Measurements from ENCODE around the gene SHFL. TPM values are rescaled to one million over a fixed set of nuclear protein-coding genes. Genes with fewer than 3 reads are reported as not detected.

Gene SHFL
- total RNA-seq, 1 experiment from 2014 or later: 17.4 TPM

DNA sequence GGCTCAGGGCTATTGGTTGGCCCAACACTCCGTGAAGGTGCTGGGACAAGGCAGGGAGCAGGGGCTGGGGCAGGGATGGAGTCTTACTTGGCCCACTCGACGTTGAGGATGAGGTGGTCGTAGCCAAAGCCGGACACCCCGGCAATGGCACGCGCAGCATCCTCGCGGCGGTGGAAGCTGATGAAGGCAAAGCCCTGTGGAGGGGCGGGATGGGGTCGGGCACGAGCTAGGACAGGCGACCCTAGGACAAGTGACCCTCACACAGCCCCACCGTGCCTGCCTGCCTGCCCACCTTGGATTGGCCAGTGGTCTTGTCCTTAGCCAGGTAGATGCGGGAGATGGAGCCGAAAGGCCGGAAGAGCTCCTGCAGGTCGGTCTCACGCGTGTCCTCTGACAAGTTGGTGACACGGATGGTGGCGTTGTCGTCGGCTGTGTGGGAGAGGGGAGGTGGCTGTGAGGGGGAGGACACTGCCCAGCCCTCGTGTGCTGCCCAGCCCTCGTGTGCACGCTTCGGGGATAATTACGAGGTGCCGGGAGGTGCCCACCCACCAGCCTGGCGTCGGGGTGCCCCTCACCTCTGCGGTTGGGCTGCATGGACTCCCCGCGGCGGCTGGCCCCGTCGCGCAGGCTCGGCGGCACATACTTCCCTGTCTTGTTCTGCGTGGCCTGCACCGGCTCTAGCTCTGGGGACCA is 29.4 kb downstream of the SHFL start:
- no peak for TF ChIP-seq SIN3A (IDR thresholded peaks at IDR 0.05; ENCODE audit: borderline replicate concordance, insufficient read depth, low read depth, low read length)
- no peak for TF ChIP-seq TCF7L2 (IDR thresholded peaks at IDR 0.05; ENCODE audit: low read depth, low read length)
- TF ChIP-seq REST (IDR thresholded peaks at IDR 0.05; ENCODE audit: insufficient read depth in 1 of 2, low read depth in 2 of 2, low read length in 1 of 2): no peak
- TF ChIP-seq POLR2AphosphoS5 (IDR thresholded peaks at IDR 0.05; ENCODE audit: low read depth, low read length): no peak
- TF ChIP-seq, protein P1, sequence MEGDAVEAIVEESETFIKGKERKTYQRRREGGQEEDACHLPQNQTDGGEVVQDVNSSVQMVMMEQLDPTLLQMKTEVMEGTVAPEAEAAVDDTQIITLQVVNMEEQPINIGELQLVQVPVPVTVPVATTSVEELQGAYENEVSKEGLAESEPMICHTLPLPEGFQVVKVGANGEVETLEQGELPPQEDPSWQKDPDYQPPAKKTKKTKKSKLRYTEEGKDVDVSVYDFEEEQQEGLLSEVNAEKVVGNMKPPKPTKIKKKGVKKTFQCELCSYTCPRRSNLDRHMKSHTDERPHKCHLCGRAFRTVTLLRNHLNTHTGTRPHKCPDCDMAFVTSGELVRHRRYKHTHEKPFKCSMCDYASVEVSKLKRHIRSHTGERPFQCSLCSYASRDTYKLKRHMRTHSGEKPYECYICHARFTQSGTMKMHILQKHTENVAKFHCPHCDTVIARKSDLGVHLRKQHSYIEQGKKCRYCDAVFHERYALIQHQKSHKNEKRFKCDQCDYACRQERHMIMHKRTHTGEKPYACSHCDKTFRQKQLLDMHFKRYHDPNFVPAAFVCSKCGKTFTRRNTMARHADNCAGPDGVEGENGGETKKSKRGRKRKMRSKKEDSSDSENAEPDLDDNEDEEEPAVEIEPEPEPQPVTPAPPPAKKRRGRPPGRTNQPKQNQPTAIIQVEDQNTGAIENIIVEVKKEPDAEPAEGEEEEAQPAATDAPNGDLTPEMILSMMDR (IDR thresholded peaks at IDR 0.05): no peak
- Histone ChIP-seq H3K4me1 (ENCODE audit: control insufficient read depth, insufficient read depth, low read length) (peaks cover 8% of the 10 kb centered on the region), H3K27me3 (ENCODE audit: control insufficient read depth, insufficient read depth, low read length) (no peaks in the 10 kb centered on the region), H3K36me3 (ENCODE audit: control insufficient read depth, insufficient read depth, low read length) (peaks cover 3% of the 10 kb centered on the region; the same call in 1 of the 2 replicates), H3K9me3 (ENCODE audit: control insufficient read depth, insufficient read depth, low read depth, low read length) (no peaks in the 10 kb centered on the region), H3K27ac (ENCODE audit: low read length) (no peak overlapping the region), H3K4me3 (ENCODE audit: low read depth in 2 of 2, low read length in 2 of 2) (no peak overlapping the region)
- intact Hi-C loops (cut with micrococcal nuclease; ENCODE audit: unreplicated experiment) (no loop called here), in situ Hi-C loops (cut with HindIII; ENCODE audit: low pct_unique_long_range_greater_than_20kb, low sequenced_read_pairs) (no loop called here)
- no TSS peak for BruUV-seq (replicated peaks)
- DNase-seq (ENCODE audit: low read depth, low spot score) (no peak), ATAC-seq (no peak)
- ChIA-PET POLR2A (no interaction called here), CTCF (no interaction called here)

DNA sequence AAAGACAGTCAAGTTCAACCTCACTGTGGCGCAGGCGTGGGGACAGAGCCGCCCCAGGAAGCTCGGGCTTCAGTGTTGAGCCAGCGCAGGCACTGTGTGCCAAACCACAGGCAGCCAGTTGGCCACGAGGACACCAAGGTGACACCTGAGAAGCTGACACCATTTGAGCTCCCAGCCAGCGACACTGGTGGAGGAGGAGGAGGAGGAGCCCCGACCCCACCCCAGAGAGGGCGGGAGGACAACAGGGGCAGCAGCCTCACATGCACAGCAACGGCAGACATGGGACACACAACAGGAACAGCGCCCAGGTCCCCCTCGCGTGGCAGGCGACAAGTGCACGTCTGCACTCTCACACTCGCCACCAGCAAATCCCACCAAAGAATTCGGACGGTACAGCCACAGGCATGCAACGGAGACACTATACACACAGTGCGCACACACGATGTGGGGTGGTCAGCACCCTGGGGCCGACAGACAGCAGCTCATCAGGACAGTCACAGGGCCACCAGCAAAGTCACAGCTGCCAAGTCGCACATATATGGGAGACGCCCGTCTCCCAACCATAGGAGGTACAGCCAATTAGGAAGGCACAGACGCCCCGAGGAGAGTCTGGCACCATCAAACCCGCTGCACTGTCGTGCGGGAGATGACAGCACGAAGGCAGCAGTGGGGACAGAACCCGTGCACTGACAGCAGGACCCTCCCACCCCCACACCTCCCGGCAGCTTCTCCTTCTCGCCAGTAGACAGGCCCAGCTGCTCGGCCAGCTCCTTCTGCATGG is 30.2 kb downstream of the SHFL start:
- CTCF ChIA-PET: no interaction called here
- Histone ChIP-seq H3K27me3 (ENCODE audit: control insufficient read depth, insufficient read depth, low read length) (no peaks in the 10 kb centered on the region), H3K9me3 (ENCODE audit: control insufficient read depth, insufficient read depth, low read depth, low read length) (no peaks in the 10 kb centered on the region), H3K36me3 (ENCODE audit: control insufficient read depth, insufficient read depth, low read length) (peaks cover 3% of the 10 kb centered on the region; the same call in 1 of the 2 replicates), H3K27ac (ENCODE audit: low read length) (no peak overlapping the region), H3K4me3 (ENCODE audit: low read depth in 2 of 2, low read length in 2 of 2) (no peak overlapping the region), H3K4me1 (ENCODE audit: control insufficient read depth, insufficient read depth, low read length) (peaks cover 8% of the 10 kb centered on the region)
- POLR2A ChIA-PET: no interaction called here
- no peak for TF ChIP-seq REST (IDR thresholded peaks at IDR 0.05; ENCODE audit: insufficient read depth in 1 of 2, low read depth in 2 of 2, low read length in 1 of 2)
- no TSS peak for BruUV-seq (replicated peaks)
- ATAC-seq: no peak
- intact Hi-C loops (cut with micrococcal nuclease; ENCODE audit: unreplicated experiment) (no loop called here), in situ Hi-C loops (cut with HindIII; ENCODE audit: low pct_unique_long_range_greater_than_20kb, low sequenced_read_pairs) (no loop called here)
- DNase-seq (ENCODE audit: low read depth, low spot score): no peak
